ENCODE measurements around the gene SLC1A2.

SLC1A2 gene

DNA sequence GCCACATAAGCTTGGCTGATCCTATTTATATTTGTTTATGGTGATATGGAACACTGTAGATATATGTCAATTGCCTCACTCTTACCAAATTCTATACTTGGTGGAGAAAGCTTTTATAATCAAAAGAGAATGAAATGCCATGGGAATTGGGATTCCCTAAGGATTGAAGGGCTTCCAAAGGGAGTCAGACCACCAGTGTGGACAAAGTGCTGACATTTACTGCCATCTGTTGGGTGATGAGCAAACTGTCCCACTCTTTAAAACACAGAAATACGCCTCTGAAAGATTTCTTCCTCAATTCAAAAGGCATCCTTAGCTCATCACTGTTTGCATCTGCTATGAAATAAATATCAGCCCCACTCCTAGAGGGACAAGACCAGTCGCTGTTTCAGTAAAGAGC, 7.1 kb downstream of the SLC1A2 start:
- DNase-seq = no peak

DNA sequence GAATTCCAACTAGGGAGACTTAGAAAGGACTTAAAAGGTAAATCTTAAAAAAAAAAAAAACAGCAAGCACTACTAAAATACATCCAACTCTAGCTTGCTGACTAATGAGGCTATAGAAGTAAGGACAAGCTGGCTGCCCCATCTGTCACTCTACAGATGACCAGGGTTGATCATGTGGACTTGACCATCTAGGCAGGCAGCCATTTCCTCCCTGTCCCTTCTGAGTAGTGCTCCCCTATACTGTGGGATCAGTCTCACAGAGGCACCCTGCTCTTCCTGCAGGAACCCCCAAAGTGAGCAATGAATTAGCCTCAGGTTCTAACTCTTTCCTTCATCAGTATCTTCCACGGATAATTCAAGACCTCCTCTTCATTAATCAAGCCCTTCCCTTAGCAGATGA, 12.3 kb downstream of the SLC1A2 start:
- no peak for DNase-seq

DNA sequence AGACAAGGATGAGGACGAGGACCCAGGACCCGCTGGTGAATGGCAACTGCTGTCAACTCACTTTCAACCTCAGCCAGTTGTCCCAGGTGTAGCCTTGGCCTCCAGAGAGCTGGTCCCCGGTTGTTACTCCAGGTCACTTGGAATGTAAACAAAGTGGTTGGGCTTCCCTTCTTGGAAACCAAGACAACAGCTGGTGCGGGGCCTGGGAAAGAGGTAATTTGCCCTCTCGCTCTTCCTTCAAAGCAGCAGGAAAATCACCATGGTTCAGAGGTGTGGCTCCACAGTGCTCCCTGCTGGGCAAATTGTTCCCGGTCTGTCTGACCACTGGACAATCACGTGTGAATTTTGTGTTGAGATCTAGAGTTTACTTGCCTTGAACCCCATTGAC, 15.0 kb downstream of the SLC1A2 start:
- DNase-seq = no peak

DNA sequence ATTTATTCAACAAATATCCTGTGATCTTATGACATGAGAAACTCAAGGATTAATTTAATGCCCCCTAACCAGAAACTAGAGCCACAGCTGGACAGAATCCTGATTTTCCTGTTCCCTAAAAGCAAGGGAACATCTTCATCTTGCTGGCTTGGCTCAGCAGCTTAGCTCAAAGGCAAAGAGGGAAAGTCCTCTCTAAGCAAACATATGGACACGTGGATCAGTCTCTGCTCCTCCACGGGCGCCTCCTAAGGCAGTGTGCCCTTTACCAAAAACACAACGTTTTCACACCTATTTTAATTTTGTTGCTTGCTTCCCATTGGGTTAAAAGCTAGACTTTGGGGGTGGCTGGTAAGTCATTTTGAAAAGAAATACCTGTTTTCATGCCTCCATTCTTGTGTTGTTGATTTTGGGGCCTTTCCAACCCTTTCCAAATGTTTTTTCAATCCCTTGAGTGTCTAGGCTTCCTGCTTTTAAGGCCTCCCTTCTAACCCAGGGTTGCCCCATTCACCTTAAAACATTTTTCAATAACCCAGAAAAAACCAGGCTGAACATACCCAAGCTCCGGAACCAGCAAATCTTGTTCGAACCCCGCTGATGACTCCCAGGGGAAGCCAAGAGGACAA, 15.5 kb downstream of the SLC1A2 start:
- DNase-seq = no peak

DNA sequence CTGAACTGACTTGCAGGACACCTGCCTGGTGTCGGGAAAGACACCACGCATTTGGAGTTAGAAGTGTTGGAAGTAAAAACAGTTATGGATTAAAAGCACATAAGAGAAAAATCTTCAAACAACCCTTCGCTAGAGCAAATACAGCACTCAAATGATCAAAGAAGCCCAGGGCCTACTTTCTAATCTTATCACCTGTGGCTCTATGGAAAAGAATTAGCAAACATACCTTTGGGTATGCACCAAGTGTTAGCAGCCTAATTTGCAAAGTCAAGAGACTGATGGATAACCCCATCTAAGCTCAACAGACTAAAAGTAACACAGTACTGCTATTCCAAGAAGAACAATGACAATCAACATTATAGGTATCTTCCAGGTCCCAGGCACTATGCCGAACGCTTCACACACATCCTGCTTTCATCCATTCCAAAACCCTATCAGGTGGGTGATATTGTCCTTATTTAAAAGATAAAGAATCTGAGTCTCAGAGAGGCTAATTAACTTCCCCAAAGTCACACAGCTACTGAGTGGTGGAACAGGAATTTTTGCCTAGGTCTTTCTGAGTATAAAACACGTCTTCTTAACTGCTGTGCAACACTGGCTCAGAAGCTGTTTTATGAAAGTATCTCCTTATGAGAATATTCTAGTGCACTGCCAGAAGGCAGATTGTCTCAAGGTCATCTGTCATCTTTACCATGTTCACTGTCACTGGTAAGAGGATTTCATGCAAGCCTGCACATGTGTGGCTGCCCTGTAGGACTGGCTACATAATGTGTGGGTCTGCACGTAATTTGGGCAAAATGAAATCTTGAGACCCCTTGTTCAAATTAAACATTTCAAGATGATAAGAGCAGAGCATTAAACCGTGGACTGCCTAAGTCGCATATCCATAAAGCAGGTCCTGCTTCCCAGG, 16.4 kb downstream of the SLC1A2 start:
- no peak for DNase-seq

DNA sequence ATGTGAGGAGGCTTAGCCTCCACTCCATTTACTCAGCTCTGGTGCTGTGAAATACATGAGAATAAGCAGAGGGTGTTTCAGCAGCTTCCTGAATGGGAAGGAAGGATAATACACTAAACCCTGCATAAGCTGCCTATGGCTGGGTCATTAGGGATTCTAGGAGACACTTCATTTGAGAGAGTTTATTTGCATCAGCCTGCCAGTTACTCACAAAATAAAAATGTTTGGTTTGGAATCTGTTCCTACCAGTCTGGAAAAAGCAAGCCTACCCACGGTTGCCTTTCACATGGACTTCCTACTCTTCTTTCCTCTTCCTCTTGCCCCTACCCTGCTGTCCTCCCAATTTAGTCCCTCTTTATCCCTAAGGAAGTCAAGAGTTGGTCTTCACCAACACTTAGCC, 20.5 kb downstream of the SLC1A2 start:
- DNase-seq = no peak

DNA sequence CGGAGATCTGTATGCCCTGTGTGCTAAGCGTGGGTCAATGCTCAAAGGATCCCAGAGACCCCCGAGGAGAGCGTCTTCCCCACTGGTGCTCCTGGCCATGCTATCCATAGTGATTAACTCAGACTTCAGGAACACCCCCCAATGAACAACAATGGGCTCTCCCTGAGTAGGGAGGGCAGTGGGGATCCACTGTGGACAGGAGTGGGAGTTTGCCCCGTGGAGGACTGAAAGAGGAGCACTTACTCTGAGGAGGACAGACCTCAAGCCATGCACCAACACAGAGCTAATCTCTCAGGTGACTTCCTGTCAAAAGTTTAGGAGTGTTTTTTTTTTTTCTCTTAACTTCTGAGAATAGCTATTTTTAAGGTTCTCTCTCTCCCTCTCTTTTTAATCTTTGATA, 24.4 kb downstream of the SLC1A2 start:
- no peak for DNase-seq

DNA sequence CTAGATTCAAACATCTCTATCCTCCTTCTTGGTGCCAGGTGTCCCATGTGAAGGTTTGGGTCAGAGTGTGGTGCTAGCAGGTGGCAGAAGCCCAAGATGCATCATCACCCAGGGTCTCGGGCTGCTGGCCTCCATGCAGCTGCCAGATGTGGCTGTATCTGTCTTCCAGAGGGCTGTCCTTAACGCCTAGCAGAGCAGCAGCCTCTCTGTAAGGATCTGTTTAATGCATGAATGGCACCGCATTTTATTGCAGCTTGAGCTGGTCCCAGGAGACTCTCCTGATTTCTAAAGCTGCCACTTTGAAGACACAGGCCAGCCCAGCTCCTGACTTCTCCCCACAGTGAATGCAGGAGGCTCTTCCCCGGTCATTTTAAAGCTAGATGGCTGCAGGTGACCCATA, 26.3 kb downstream of the SLC1A2 start:
- no peak for DNase-seq

DNA sequence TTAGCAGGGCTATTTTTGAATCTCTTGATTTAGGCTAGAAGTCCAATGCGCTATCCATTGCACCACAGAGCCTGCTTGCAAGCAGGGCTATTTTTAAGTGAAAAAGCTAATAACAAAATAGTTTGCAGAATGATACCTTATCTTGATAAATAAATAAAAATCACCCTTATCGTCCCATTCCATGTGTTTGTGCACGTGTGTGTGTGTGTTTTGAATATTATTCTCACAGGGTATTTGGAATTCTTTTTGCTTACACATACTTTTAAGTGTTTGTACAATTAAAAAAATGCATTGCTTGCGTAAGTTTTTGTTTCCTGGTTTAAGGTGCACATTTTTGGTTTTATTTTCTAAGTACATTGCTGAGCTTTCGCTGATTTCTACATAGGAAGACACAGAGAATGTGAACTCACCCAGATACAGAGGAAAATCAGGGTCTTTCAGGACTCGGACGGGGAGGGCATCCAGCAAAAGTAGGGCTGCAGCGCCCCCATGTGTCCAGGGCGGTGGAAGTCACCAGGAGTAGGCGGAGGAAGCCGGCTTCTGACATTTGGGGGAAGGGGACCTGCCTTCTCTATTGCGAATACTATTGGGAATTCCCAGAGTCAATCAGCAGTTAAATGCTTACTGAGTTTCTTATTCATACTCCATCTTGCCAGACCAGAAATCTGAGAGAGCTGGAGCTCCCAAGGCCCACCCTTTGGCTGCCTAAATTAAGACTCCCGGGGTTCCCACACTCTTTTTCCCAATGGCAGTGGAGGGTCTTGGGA, 27.3 kb downstream of the SLC1A2 start:
- peak; percentile 76 for DNase-seq

DNA sequence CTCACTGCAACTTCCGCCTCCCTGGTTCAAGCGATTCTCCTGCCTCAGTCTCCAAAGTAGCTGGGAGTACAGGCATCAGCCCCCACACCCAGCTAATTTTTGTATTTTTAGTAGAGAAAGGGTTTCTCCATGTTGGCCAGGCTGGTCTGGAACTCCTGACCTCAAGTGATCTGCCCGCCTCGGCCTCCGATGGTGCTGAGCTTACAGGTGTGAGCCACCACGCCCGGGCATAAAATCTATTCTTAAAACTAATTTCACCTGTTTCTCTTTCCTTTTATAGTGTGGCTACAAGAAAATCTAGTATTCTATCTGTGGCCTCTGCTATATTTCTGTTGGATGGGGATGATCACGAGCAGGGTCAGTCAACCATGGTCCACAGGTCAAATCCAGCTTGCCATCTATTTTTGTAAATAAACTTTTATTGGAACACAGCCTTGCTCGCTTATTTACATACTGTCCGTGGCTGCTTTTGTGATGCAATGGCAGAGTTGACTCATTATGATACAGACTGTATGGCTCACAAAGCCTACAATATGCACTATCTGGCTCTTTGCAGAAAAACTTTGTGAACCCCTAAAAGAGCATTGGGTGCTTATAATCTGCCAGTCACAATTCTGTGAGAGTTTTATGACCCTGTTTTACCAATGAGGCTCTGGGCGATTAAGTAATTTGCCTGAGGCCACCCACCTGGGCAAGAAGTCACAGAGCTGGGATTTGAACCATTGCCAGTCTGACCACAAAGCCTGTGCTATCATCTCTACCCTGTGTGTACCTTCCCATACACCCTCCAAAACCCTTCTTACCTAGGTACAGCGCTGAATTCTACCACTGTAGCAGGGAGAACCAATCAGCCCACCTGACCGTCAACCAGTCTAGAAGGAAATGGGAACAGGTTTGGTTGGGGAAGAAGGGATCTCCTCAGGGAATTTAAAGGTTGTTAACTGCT, 28.3 kb downstream of the SLC1A2 start:
- peak; percentile 65 for DNase-seq

DNA sequence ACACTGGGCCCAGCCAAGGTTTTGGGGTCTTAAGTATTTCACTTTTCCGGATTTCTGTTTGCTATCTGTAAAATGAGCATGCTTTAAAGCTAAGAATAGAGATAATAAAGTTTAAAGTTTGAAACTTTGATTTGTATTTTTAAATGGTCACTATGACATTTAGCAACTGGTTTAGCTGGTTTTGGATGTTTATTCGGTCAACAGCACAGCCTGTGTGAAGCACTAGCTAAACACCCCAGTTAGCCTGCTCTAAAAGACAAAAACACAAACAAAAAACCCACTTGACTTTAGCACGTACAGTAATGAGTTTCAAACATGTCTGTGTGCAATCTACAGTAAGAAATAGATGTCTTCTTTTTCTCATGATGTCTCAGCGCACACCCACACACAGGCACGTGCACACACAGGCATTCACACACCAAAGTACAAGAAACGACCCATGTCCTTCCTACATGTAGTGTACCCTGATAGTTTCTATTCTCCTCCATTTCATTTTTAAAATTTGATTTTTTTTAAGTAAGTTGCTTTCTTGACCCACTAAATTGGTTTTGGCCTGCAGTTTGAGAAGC, 29.4 kb downstream of the SLC1A2 start:
- DNase-seq = peak; percentile 79

DNA sequence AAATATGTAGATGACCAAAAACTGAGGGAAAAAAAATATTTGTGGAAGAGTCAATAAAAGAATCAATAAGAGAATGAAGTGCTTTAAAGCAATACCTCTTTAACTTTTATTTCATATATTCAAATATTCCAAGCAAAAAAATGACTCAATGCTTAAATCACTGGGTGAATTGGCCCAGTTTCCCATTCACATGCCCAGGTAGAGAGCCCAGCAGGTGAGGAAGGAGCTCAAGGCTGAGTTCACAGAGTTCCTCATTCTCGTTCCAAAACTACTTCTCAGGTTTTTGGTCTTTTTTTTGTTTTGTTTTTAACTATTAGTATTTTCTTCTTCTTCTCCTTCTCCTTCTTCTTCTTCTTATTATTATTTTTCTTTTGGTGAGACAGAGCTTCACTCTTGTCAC, 30.2 kb downstream of the SLC1A2 start:
- DNase-seq = no peak

DNA sequence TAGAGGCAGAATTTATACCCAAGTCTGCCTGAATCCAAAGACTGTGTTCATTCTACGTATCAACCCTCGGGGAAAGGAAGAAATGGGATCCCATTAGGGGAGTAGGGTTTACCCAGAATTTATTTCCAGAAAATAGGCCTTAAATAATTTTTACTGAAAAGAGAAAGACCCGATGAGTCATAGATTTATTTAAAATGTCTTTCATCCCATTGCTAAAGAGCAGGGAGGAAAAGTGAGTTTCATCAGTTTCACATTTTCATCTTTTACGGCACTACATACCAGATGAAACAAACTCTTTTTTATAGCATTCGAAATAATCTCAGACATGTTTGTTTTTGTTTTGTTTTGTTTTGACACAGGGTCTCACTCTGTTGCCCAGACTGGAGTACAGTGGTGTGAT, 31.3 kb downstream of the SLC1A2 start:
- no peak for DNase-seq

DNA sequence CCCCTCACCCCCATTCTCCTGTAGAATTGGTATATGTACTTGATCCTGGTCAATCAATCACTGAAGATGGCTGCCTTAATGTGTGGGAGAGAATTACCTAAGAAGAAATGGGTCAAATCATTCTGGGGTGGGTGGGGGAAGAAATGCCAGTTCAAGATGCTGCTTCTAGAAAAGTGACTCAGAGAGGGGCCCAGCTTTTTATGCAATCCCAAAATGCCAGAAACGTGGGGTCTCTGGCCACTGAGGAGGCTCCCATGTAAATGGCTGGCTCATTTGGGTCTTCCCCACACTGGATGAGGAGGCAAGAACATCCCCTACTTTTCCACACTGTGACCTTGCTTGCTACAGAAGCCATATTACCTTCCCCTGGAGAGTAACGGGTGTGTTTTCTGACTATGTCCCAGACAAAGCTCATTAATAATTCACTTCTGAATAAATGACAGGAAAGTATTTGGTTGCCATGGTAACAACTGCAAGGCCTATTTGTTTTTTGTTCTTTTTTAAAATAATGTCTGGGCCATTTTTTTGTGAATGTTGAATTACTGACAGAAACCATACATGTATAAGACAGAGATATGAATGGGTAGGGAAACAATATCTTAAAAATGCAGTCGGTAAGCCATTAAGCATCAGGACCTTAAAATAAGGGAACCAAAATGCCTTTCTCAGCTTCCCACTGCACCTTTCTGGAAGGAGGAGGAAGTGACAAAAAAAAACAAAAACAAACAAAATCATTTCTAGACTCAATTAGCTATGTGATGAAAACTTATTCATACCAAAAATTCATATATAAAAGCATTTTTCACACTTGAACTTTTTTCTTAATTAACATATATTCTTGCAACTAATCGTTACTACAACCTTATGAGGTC, 32.0 kb downstream of the SLC1A2 start:
- no peak for DNase-seq

DNA sequence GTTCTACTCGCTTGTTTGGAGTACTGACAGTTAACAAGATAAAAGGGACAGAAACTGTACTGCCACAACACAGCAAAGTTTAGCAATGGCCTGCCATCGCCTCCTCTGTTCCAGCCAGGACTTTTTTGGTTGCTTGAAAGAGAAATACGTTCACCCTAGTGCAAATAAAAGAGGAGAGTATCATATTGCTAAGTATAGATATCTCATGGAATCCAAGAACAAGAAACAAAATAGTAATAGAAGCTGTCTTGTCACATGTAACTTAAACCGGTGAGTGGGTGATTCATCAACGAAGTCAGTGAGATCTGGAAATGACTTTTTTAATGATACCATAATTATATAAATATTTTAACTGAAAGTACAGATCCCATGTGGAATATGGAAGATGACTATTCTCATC, 35.4 kb downstream of the SLC1A2 start:
- DNase-seq = no peak

DNA sequence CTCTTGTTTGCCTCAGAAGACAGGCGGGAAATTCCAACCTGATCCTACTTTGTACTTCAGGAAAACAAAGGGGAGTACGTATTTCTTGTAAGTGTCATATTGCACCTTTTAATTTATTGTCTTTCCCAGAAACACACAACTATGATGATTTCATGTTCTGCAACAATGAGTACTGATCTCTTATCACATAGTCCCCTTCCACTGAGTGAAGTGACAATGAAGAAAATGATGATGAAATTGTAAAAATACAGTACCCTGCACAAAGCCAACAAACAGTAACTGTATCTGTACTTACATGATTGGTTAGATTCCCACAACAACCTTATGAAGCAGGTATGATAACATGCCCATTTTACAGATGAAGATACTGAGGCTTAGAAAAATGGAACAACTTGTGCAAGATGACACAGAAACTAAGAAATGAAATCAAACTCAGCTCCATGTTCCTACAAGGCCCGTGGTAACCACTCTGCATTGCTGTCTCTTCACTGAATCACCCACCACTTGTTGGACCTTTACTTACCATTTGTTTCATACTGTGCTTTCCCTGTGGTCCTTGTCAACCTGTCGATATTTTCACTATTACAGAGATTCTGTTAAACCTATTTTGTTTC, 37.5 kb downstream of the SLC1A2 start:
- DNase-seq = no peak

DNA sequence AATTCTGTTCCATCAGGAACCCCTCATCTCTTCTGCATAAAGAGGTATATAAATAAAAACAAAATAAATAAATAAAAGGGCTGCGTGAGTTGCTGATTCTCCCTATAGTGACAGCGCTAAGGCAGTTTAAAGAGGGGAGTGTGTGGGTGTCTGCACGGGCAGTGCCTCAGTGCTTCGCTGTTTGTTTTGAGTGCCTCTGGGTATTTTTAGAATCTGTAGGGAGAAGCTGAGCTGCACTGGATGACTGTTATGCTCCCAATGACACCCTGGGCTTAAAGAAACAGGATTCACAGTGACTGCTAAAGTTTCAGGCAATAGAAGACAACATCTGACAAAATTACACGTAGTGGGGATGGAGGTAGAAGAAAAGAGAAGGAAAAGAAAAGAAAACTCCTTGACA, 38.8 kb downstream of the SLC1A2 start:
- no peak for DNase-seq

DNA sequence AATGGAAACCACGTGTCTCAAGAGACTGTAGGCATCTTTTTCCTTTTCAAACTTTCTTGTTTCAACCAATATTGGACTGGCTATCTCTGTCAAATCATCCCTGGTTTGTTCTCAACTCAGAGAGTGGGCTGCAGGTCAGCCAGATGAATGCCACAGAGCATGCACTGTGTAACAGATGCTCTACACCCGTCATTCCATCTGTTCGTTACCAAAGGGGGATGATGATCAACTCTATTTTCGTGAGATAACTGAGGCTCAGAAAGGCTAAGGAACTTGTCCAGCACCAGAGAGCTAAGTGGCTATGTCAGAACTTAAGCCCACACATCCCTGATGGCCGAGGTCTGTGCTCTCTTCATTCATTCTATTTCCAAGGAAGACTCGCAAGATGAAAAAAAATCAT, 42.1 kb downstream of the SLC1A2 start:
- DNase-seq = no peak

DNA sequence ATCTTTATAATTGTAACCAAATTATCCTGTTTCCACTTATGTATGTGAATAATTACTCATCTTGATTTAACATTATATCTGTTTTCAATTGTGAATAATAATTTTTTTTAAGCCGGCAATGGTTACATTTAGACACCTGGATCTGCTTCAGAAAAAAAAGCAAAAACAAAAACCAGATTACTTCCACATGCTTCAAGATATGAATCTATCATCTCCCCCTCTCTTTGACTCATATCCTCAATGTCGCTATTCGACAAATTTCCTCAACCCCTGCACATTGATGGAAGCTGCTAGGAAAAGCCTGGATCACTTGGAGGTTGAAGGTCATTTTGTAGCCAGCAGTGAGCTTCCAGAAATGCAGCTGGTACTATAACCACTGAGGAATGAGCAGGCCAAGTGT, 42.7 kb downstream of the SLC1A2 start:
- no peak for DNase-seq

DNA sequence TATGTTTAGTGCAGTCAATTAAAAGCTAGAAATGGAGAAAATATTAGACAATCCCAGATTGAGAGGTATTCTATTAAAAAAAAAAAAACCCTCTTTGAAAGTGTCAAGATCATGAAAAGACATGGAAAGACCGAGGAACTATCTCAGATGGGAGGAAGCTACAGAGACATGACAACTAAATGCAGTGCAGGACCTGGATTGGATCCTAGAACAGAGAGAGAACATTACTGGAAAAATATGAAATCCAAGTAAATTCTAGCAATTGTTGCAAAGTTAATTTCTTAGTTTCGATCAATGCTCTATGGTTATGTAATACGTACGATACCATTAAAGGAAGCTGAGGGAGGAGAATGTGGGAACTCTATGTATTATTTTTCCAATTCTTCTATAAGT, 43.2 kb downstream of the SLC1A2 start:
- no peak for DNase-seq

All from NCI-H774 (cell line).